Bronchial epithelial cell (primary cell): ENCODE results near the gene PLA2G12A. TPM values are rescaled to one million over a fixed set of nuclear protein-coding genes. Genes with fewer than 3 reads are reported as not detected.
A peak's percentile ranks its signal among the peaks of the same experiment; 100 is the strongest.

ENCODE experiments used
- DNase-seq: peaks from one replicate; pipeline ENCODE4 v3.0.0-alpha.2; 2010; ENCODE audit warnings: low read depth
- FAIRE-seq: peaks from 2 replicates; lab custom pipeline; 2011; peaks lifted over from hg19 to GRCh38; lab: Jason Lieb, UNC
- H3K27me3 ChIP-seq: 2 replicates; pipeline ENCODE4 v1.5.1; 2011; ENCODE audit warnings: low read length; ENCODE audit not compliant: control insufficient read depth, insufficient read depth
- H3K36me3 ChIP-seq: 2 replicates; pipeline ENCODE4 v1.5.1; 2011; ENCODE audit warnings: low read length; ENCODE audit not compliant: control insufficient read depth, insufficient read depth
- H3K4me3 ChIP-seq: 2 replicates; pipeline ENCODE4 v1.5.1; 2011; ENCODE audit warnings: mild to moderate bottlenecking, low read depth, low read length, control low read depth
- CTCF ChIP-seq: IDR thresholded peaks from 2 replicates; pipeline ENCODE4 v1.5.1; 2011; ENCODE audit warnings: mild to moderate bottlenecking, moderate library complexity, low read length, control low read depth, inconsistent platforms; ENCODE audit not compliant: insufficient read depth, severe bottlenecking
- total RNA-seq: library from RNA; depleted of rRNA; stranded (reverse); fragments of >200 nt; gene quantifications from 2 replicates; pipeline ENCODE4 v1.2.1, GENCODE V29; 2014

The PLA2G12A gene
- total RNA-seq, 1 donor from 2014 or later = 54.0 TPM

DNA sequence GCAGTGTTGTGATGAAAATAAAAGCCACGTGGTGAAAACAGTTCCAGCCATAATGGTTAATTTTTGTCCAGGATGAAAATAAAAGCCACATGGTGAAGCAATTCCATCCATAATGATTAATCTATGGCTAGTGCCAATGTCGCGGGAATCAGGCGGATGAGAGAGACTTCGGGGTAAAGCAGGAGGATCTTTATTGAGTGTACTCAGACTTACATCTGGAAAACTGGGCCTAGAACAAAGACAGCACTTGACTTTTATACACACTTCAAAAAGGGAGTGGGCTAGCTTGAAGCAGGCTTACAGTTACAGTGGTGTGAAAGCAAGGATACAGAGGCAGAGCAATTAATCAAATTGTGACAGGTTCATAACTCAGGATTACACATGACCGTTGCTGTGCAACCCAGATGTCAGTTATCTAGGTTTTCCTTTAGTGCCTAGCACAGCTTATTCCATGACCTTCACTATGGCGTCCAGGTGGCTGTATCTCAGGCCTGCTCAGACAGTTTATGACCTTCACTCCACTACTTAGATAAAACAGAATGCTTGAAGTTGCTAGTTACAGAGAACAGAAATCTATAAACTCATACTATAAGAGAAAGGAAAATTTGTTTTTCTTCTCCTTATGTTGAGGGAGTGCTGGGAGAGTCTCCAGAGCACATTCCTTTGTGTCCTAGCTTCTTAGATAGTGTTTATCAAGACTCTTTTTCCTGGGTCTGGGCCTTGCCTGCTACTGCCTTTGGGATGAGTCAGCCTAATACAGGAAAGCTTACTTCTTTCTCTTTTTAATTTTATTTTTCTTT, 5.9 kb upstream of the PLA2G12A start:
- Histone ChIP-seq H3K36me3 (no peaks in the 10 kb centered on the region), H3K4me3 (no peak overlapping the region), H3K27me3 (no peaks in the 10 kb centered on the region)
- no peak for TF ChIP-seq CTCF
- DNase-seq (no peak), FAIRE-seq (no peak)

DNA sequence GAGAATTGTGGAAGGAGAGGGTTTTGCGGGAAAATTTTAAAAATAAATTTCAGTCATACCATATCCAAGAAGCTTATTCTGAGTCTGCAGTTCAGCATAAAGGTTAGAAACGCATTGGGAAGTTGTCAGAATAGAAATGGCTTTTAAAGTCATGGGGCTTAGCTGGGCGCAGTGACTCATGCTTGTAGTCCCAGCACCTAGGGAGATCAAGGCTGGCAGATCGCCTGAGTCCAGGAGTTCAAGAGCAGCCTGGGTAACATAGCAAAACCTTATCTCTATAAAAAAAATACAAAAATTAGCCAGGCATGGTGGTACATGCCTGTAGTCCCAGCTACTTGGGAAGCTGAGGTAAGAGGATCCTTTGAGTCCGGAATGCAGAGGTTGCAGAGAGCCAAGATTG, 3.9 kb upstream of the PLA2G12A start:
- no peak for FAIRE-seq

GRCh38 chr4:109730619-109731545, 1.0 kb upstream of the PLA2G12A start:
- no peaks in the 10 kb centered on the region for H3K36me3 ChIP-seq
- no peak for TF ChIP-seq CTCF
- no peaks in the 10 kb centered on the region for H3K27me3 ChIP-seq
- FAIRE-seq (no peak), DNase-seq (no peak)
- H3K4me3 ChIP-seq = peak overlapping the region; percentile 67

More for the DNA sequence above, 3.9 kb upstream of the PLA2G12A start:
- TF ChIP-seq CTCF = no peak
- Histone ChIP-seq H3K4me3 (no peak overlapping the region), H3K36me3 (no peaks in the 10 kb centered on the region), H3K27me3 (no peaks in the 10 kb centered on the region)
- no peak for DNase-seq

GRCh38 chr4:109729117-109729717, 653 bp downstream of the PLA2G12A start:
- DNase-seq = peak; percentile 26
- FAIRE-seq = no peak
- Histone ChIP-seq H3K36me3 (no peaks in the 10 kb centered on the region), H3K4me3 (peak overlapping the region; percentile 67), H3K27me3 (no peaks in the 10 kb centered on the region)
- no peak for TF ChIP-seq CTCF

DNA sequence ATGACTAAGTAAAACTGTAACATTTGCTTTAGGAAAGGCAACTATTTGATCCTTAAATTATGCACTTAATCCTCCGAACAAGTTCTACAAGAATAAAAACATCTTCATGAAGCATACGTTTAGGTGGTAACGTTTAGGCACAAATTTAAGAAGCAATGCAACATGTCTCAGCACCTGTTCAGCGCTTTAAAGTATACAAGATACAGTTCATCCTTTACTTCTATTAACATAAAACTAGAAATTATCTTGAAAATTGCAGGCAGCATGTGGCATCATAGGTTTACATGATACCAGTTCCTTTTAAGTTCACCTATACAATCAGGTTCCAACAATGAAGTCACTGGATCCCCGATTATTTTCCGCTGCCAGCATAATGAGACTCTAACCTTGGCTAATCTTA, 1.5 kb downstream of the PLA2G12A start:
- DNase-seq = peak; percentile 42
- Histone ChIP-seq H3K27me3 (no peaks in the 10 kb centered on the region), H3K36me3 (no peaks in the 10 kb centered on the region), H3K4me3 (peak overlapping the region; percentile 67)
- no peak for TF ChIP-seq CTCF
- FAIRE-seq = no peak
